ENCODE measurements around the gene FSHB. TPM values are rescaled to one million over a fixed set of nuclear protein-coding genes. Genes with fewer than 3 reads are reported as not detected.
A peak's percentile ranks its signal among the peaks of the same experiment; 100 is the strongest.

Gene FSHB
- total and polyA plus RNA-seq, 2 donors from 2014 or later, result not detected

- Histone ChIP-seq H3K4me1 (ENCODE audit: control insufficient read depth in 2 of 3, insufficient read depth in 2 of 3, low read depth in 1 of 3, low read length in 3 of 3) (no peaks in the 10 kb centered on the region), H3K9ac (ENCODE audit: low read length in 3 of 3) (no peak overlapping the region), H3K36me3 (ENCODE audit: control insufficient read depth in 2 of 3, insufficient read depth in 3 of 3, low read length in 3 of 3) (no peaks in the 10 kb centered on the region), H3K27ac (ENCODE audit: low read depth in 2 of 2, low read length in 2 of 2) (no peak overlapping the region), H3K27me3 (ENCODE audit: control insufficient read depth, insufficient read depth, low read length) (no peaks in the 10 kb centered on the region), H3K9me3 (ENCODE audit: control insufficient read depth in 2 of 3, insufficient read depth in 1 of 3, low read length in 3 of 3) (no peaks in the 10 kb centered on the region), H3K4me3 (ENCODE audit: low read length in 3 of 3) (no peak overlapping the region)
- no peak for TF ChIP-seq CTCF (IDR thresholded peaks at IDR 0.05; ENCODE audit: borderline replicate concordance, extremely low read depth, insufficient read depth)
- DNase-seq (no peak), FAIRE-seq (no peak)
- intact Hi-C loops (cut with DNase I), result no loop called here
These were observed 49.0 kb downstream of the FSHB start for GRCh38 chr11:30279796-30280195.

GRCh38 chr11:30281476-30282288 is 50.9 kb downstream of the FSHB start:
- no peak for FAIRE-seq
- Histone ChIP-seq H3K4me3 (ENCODE audit: low read length in 3 of 3) (no peak overlapping the region), H3K4me1 (ENCODE audit: control insufficient read depth in 2 of 3, insufficient read depth in 2 of 3, low read depth in 1 of 3, low read length in 3 of 3) (no peaks in the 10 kb centered on the region), H3K27me3 (ENCODE audit: control insufficient read depth, insufficient read depth, low read length) (no peaks in the 10 kb centered on the region), H3K27ac (ENCODE audit: low read depth in 2 of 2, low read length in 2 of 2) (no peak overlapping the region), H3K9me3 (ENCODE audit: control insufficient read depth in 2 of 3, insufficient read depth in 1 of 3, low read length in 3 of 3) (no peaks in the 10 kb centered on the region), H3K36me3 (ENCODE audit: control insufficient read depth in 2 of 3, insufficient read depth in 3 of 3, low read length in 3 of 3) (no peaks in the 10 kb centered on the region), H3K9ac (ENCODE audit: low read length in 3 of 3) (no peak overlapping the region)
- TF ChIP-seq CTCF (IDR thresholded peaks at IDR 0.05; ENCODE audit: borderline replicate concordance, extremely low read depth, insufficient read depth), result no peak
- no peak for DNase-seq
- intact Hi-C loops (cut with DNase I), result no loop called here

GRCh38 chr11:30282289-30282631 is 51.4 kb downstream of the FSHB start:
- no peak for FAIRE-seq
- no peak for TF ChIP-seq CTCF (IDR thresholded peaks at IDR 0.05; ENCODE audit: borderline replicate concordance, extremely low read depth, insufficient read depth)
- intact Hi-C loops (cut with DNase I), result no loop called here

More at GRCh38 chr11:30282289-30282631, 51.4 kb downstream of the FSHB start:
- H3K36me3 ChIP-seq (ENCODE audit: control insufficient read depth in 2 of 3, insufficient read depth in 3 of 3, low read length in 3 of 3), result no peaks in the 10 kb centered on the region
- H3K27me3 ChIP-seq (ENCODE audit: control insufficient read depth, insufficient read depth, low read length), result no peaks in the 10 kb centered on the region
- H3K27ac ChIP-seq (ENCODE audit: low read depth in 2 of 2, low read length in 2 of 2), result no peak overlapping the region
- H3K4me1 ChIP-seq (ENCODE audit: control insufficient read depth in 2 of 3, insufficient read depth in 2 of 3, low read depth in 1 of 3, low read length in 3 of 3), result no peaks in the 10 kb centered on the region
- no peak overlapping the region for H3K9ac ChIP-seq (ENCODE audit: low read length in 3 of 3)
- H3K4me3 ChIP-seq (ENCODE audit: low read length in 3 of 3), result no peak overlapping the region
- peak in 1 of 5 donors; percentile 29 for DNase-seq
- no peaks in the 10 kb centered on the region for H3K9me3 ChIP-seq (ENCODE audit: control insufficient read depth in 2 of 3, insufficient read depth in 1 of 3, low read length in 3 of 3)

Other genes with a start within 250 kb of the FSHB start
- 0.06 TPM for gene KCNA4, start 214.0 kb upstream of the FSHB start, total RNA-seq
- 0.39 TPM for gene KCNA4, start 214.0 kb upstream of the FSHB start, polyA plus RNA-seq (ENCODE audit: insufficient read depth, low read depth, low replicate concordance)
- gene ARL14EP, start 92.1 kb downstream of the FSHB start, total RNA-seq, result 29.6 TPM
- gene ARL14EP, start 92.1 kb downstream of the FSHB start, polyA plus RNA-seq (ENCODE audit: insufficient read depth, low read depth, low replicate concordance), result 16.3 TPM

Measured in kidney (tissue), 14 donors.